Liver (tissue), 9 donors: ENCODE measurements around the gene MEGF10. TPM values are rescaled to one million over a fixed set of nuclear protein-coding genes. Genes with fewer than 3 reads are reported as not detected.

Source experiments
- DNase-seq: peaks from one replicate; pipeline ENCODE4 v3.0.0-alpha.2; 2017; ENCODE audit warnings: low spot score
- H3K27ac ChIP-seq, 2 donors: one replicate each; pipeline ENCODE4 v1.7.0; 2013; ENCODE audit warnings: inconsistent platforms in 2 of 2, low read length in 2 of 2, control low read depth in 1 of 2, low read depth in 1 of 2, mild to moderate bottlenecking in 1 of 2
- H3K27me3 ChIP-seq, 4 donors: one replicate each; pipeline versions ENCODE4 v1.6.1 to v1.7.0; 2013; ENCODE audit warnings: low read length in 3 of 4, inconsistent platforms in 1 of 4, mild to moderate bottlenecking in 1 of 4, moderate library complexity in 1 of 4; ENCODE audit not compliant: control insufficient read depth in 4 of 4, insufficient read depth in 4 of 4
- H3K36me3 ChIP-seq, 4 donors: one replicate each; pipeline versions ENCODE4 v1.6.1 to v1.7.0; 2013; ENCODE audit warnings: low read length in 3 of 4, mild to moderate bottlenecking in 3 of 4, low read depth in 1 of 4, moderate library complexity in 1 of 4; ENCODE audit not compliant: control insufficient read depth in 4 of 4, insufficient read depth in 3 of 4
- H3K4me1 ChIP-seq, 4 donors: one replicate each; pipeline versions ENCODE4 v1.6.1 to v1.7.0; 2013; ENCODE audit warnings: low read length in 3 of 4, mild to moderate bottlenecking in 3 of 4, moderate library complexity in 1 of 4; ENCODE audit not compliant: control insufficient read depth in 4 of 4, insufficient read depth in 4 of 4
- H3K4me3 ChIP-seq, 3 donors: one replicate each; pipeline versions ENCODE4 v1.6.1 to v1.7.0; 2013; ENCODE audit warnings: low read length in 3 of 3, control low read depth in 1 of 3, low read depth in 1 of 3, mild to moderate bottlenecking in 1 of 3
- H3K9ac ChIP-seq, 2 donors: one replicate each; pipeline ENCODE4 v1.7.0; 2013; ENCODE audit warnings: low read length in 2 of 2, mild to moderate bottlenecking in 2 of 2, moderate library complexity in 2 of 2, control low read depth in 1 of 2, low read depth in 1 of 2
- H3K9me3 ChIP-seq, 4 donors: one replicate each; pipeline versions ENCODE4 v1.6.1 to v1.7.0; 2013; ENCODE audit warnings: low read length in 3 of 4; ENCODE audit not compliant: control insufficient read depth in 4 of 4
- CTCF ChIP-seq: fragments of 150-350 bp; IDR thresholded peaks from 2 replicates; pipeline ENCODE4 v1.5.1; 2017; ENCODE audit warnings: improper control_type of control experiment, low read depth, low read length; ENCODE audit not compliant: missing input control
- EGR1 ChIP-seq, 2 donors: IDR thresholded peaks; 2 replicates each; pipeline ENCODE4 v1.6.1; 2016 to 2018; ENCODE audit warnings: antibody characterized with exemption in 2 of 2, low read depth in 2 of 2
- FOXA1 ChIP-seq: IDR thresholded peaks from 2 replicates; pipeline ENCODE4 v1.6.1; 2016; ENCODE audit warnings: antibody characterized with exemption
- FOXA2 ChIP-seq: IDR thresholded peaks from 2 replicates; pipeline ENCODE4 v1.6.1; 2016; ENCODE audit warnings: antibody characterized with exemption
- GABPA ChIP-seq, 2 donors: IDR thresholded peaks in 1 of 2; conservative IDR thresholded peaks in 1 of 2; 2 replicates each; pipeline ENCODE4 v1.6.1; 2016; ENCODE audit warnings: antibody characterized with exemption in 2 of 2, mild to moderate bottlenecking in 1 of 2, moderate library complexity in 1 of 2
- HNF4A ChIP-seq, 2 donors: conservative IDR thresholded peaks; 2 replicates each; pipeline ENCODE4 v1.6.1; 2016; ENCODE audit warnings: antibody characterized with exemption in 2 of 2, mild to moderate bottlenecking in 2 of 2
- JUND ChIP-seq, 2 donors: IDR thresholded peaks; 2 replicates each; pipeline ENCODE4 v1.6.1; 2016; ENCODE audit warnings: antibody characterized with exemption in 2 of 2
- MAX ChIP-seq: IDR thresholded peaks from 2 replicates; pipeline ENCODE4 v1.6.1; 2016; ENCODE audit warnings: antibody characterized with exemption
- NR2F2 ChIP-seq: IDR thresholded peaks from 2 replicates; pipeline ENCODE4 v1.6.1; 2016; ENCODE audit warnings: antibody characterized with exemption
- RAD21 ChIP-seq, 2 donors: IDR thresholded peaks; 2 replicates each; pipeline ENCODE4 v1.6.1; 2016; ENCODE audit warnings: antibody characterized with exemption in 2 of 2, mild to moderate bottlenecking in 2 of 2
- REST ChIP-seq: IDR thresholded peaks from 2 replicates; pipeline ENCODE4 v1.6.1; 2016; ENCODE audit warnings: antibody characterized with exemption, mild to moderate bottlenecking
- RXRA ChIP-seq, 2 donors: IDR thresholded peaks; 2 replicates each; pipeline ENCODE4 v1.6.1; 2017 to 2018; ENCODE audit warnings: antibody characterized with exemption in 2 of 2, mild to moderate bottlenecking in 1 of 2
- SP1 ChIP-seq: IDR thresholded peaks from 2 replicates; pipeline ENCODE4 v1.6.1; 2018; ENCODE audit warnings: antibody characterized with exemption, mild to moderate bottlenecking
- TAF1 ChIP-seq: conservative IDR thresholded peaks from 2 replicates; pipeline ENCODE4 v1.6.1; 2016; ENCODE audit warnings: antibody characterized with exemption, mild to moderate bottlenecking
- YY1 ChIP-seq: IDR thresholded peaks from 2 replicates; pipeline ENCODE4 v1.6.1; 2016; ENCODE audit warnings: antibody characterized with exemption, mild to moderate bottlenecking
- WGBS: extraction: QIAGEN DNeasy Blood & Tissue Kit; methylation state at CpG from one replicate; pipeline ENCODE4 v1.1.7; 2013; 5-methylcytosine and 5-hydroxymethylcytosine counted together
- polyA plus RNA-seq, 2 donors: library from polyadenylated mRNA; stranded (reverse) in 1 of 2; unstranded in 1 of 2; fragments of 200-250 nt in 1 of 2; fragments of >200 nt in 1 of 2; fragmentation: Nextera tagmentation in 1 of 2; extraction: Ambion mirVana in 1 of 2; gene quantifications; one replicate each; pipeline versions ENCODE4 v1.2.1 to v1.2.3, GENCODE V29; 2013 to 2015
- total RNA-seq, 2 donors: library from RNA; depleted of rRNA; stranded (reverse); fragments of >200 nt; gene quantifications; one replicate each; pipeline ENCODE4 v1.2.3, GENCODE V29; 2014
- donor health status: healthy.
- donor health status: healthy.
- donor health status: healthy.
- donor health status: healthy.
- donor health status: healthy.

The MEGF10 gene
- total and polyA plus RNA-seq, 4 donors = 0.05 to 1.0 (median 0.33) TPM; not detected in 1

GRCh38 chr5:127353796-127354195 is 63.2 kb downstream of the MEGF10 start:
- 36% methylated on average over 4 of the region's 4 CpGs for WGBS
- Histone ChIP-seq H3K9ac (no peak overlapping the region), H3K27me3 (no peaks in the 10 kb centered on the region), H3K36me3 (no peaks in the 10 kb centered on the region), H3K4me1 (peaks cover 0 to 3% (median 0%) of the 10 kb centered on the region in 4 donors), H3K4me3 (no peak overlapping the region), H3K27ac (no peak overlapping the region), H3K9me3 (no peaks in the 10 kb centered on the region)
- no peak for DNase-seq
- no peak for TF ChIP-seq RAD21 (IDR thresholded peaks at IDR 0.05)
- TF ChIP-seq JUND (IDR thresholded peaks at IDR 0.05) = peak in 1 of 2 donors; percentile 29
- TF ChIP-seq FOXA2 = peak; percentile 63
- peak; percentile 42 for TF ChIP-seq SP1
- peak; percentile 65 to 78 for TF ChIP-seq HNF4A (conservative IDR thresholded peaks at IDR 0.05)
- TF ChIP-seq NR2F2 = no peak
- peak in 1 of 2 donors; percentile 39 for TF ChIP-seq RXRA (IDR thresholded peaks at IDR 0.05)
- TF ChIP-seq FOXA1 = peak; percentile 32
- peak in 1 of 2 donors; percentile 28 for TF ChIP-seq GABPA (IDR thresholded peaks at IDR 0.05 in 1 of 2, conservative IDR thresholded peaks at IDR 0.05 in 1 of 2)
- peak in 1 of 2 donors; percentile 61 for TF ChIP-seq EGR1 (IDR thresholded peaks at IDR 0.05; ENCODE audit: low read depth in 2 of 2)
- TF ChIP-seq MAX = no peak

- DNase-seq = no peak
Observed at GRCh38 chr5:127355337-127355736, 64.7 kb downstream of the MEGF10 start.

More at GRCh38 chr5:127355337-127355736, 64.7 kb downstream of the MEGF10 start:
- no peak overlapping the region for H3K27ac ChIP-seq
- H3K9me3 ChIP-seq = no peaks in the 10 kb centered on the region
- TF ChIP-seq RXRA (IDR thresholded peaks at IDR 0.05) = no peak
- TF ChIP-seq CTCF = no peak
- TF ChIP-seq NR2F2 = no peak
- TF ChIP-seq EGR1 (IDR thresholded peaks at IDR 0.05; ENCODE audit: low read depth in 2 of 2) = no peak
- TF ChIP-seq JUND (IDR thresholded peaks at IDR 0.05) = no peak
- TF ChIP-seq RAD21 (IDR thresholded peaks at IDR 0.05) = no peak
- no peak for TF ChIP-seq TAF1
- no peak for TF ChIP-seq YY1
- no peak for TF ChIP-seq REST
- TF ChIP-seq MAX = no peak
- WGBS = 90% methylated on average over 7 of the region's 7 CpGs
- no peaks in the 10 kb centered on the region for H3K36me3 ChIP-seq
- no peaks in the 10 kb centered on the region for H3K27me3 ChIP-seq
- peaks cover 0 to 2% (median 0%) of the 10 kb centered on the region in 4 donors for H3K4me1 ChIP-seq
- H3K9ac ChIP-seq = no peak overlapping the region
- no peak overlapping the region for H3K4me3 ChIP-seq
